Neural cell (in vitro differentiated cells): Measurements from ENCODE around the gene UGT3A2. TPM values are rescaled to one million over a fixed set of nuclear protein-coding genes. Genes with fewer than 3 reads are reported as not detected.

Source experiments
- H2AFZ ChIP-seq: fragments of 200-600, 300-800 bp; sonication (generic), shearing (Covaris generic); 2 replicates; pipeline ENCODE4 v1.6.0; 2014; ENCODE audit warnings: low read depth, mild to moderate bottlenecking, antibody characterized with exemption, low read length, moderate library complexity
- H3F3A ChIP-seq: fragments of 200-600 bp; shearing (Covaris generic); 2 replicates; pipeline ENCODE4 v1.6.1; 2016; ENCODE audit warnings: mild to moderate bottlenecking, moderate library complexity, mixed read lengths, antibody characterized with exemption, low read length; ENCODE audit not compliant: insufficient read depth, poor library complexity, severe bottlenecking
- H3K27ac ChIP-seq: fragments of 200-600, 300-800 bp; sonication (generic), shearing (Covaris generic); 2 replicates; pipeline ENCODE4 v1.5.1; 2014; ENCODE audit warnings: mild to moderate bottlenecking, low read length, moderate library complexity
- H3K27me3 ChIP-seq: fragments of 300-800, 200-600 bp; sonication (generic), shearing (Covaris generic); 2 replicates; pipeline ENCODE4 v1.6.0; 2014; ENCODE audit warnings: mild to moderate bottlenecking, low read depth, low read length, moderate library complexity; ENCODE audit not compliant: insufficient read depth
- H3K36me3 ChIP-seq: fragments of 300-800, 200-600 bp; sonication (generic), shearing (Covaris generic); 2 replicates; pipeline ENCODE4 v1.5.1; 2014; ENCODE audit warnings: mild to moderate bottlenecking, antibody characterized with exemption, low read length, moderate library complexity; ENCODE audit not compliant: insufficient read depth
- H3K4me2 ChIP-seq: fragments of 300-800, 200-600 bp; sonication (generic), shearing (Covaris generic); 2 replicates; pipeline ENCODE4 v1.6.0; 2014; ENCODE audit warnings: mild to moderate bottlenecking, low read length
- H3K4me3 ChIP-seq: fragments of 300-800, 200-600 bp; sonication (generic), shearing (Covaris generic); 2 replicates; pipeline ENCODE4 v1.5.1; 2014; ENCODE audit warnings: mild to moderate bottlenecking, low read length, moderate library complexity
- H3K79me2 ChIP-seq: fragments of 200-600 bp; shearing (Covaris generic); replicated peaks from 2 replicates; pipeline ENCODE4 v1.6.0; 2014; ENCODE audit warnings: mild to moderate bottlenecking, low read length, moderate library complexity; ENCODE audit not compliant: insufficient read depth
- H3K9ac ChIP-seq: fragments of 300-800, 200-600 bp; sonication (generic), shearing (Covaris generic); 2 replicates; pipeline ENCODE4 v1.6.1; 2016; ENCODE audit warnings: mild to moderate bottlenecking, low read length, mixed read lengths
- H3K9me2 ChIP-seq: fragments of 200-600 bp; shearing (Covaris generic); 2 replicates; pipeline ENCODE4 v1.6.1; 2016; ENCODE audit warnings: mild to moderate bottlenecking, low read length, mixed read lengths; ENCODE audit not compliant: insufficient read depth
- H3K9me3 ChIP-seq: fragments of 200-600, 300-800 bp; sonication (generic), shearing (Covaris generic); 2 replicates; pipeline ENCODE4 v1.6.1; 2016; ENCODE audit warnings: mild to moderate bottlenecking, mixed run types, low read length, moderate library complexity, mixed read lengths
- H4K20me1 ChIP-seq: fragments of 200-600 bp; shearing (Covaris generic); 2 replicates; pipeline ENCODE4 v1.6.1; 2016; ENCODE audit warnings: mild to moderate bottlenecking, mixed run types; ENCODE audit not compliant: insufficient read depth
- EZH2 ChIP-seq: fragments of 200-600, 300-800 bp; shearing (Covaris generic), sonication (generic); IDR thresholded peaks from 2 replicates; pipeline ENCODE4 v1.6.1; 2014; ENCODE audit warnings: antibody characterized with exemption, low read length, borderline replicate concordance, mild to moderate bottlenecking; ENCODE audit not compliant: insufficient read depth, poor library complexity, severe bottlenecking
- MXI1 ChIP-seq: fragments of 450-650 bp; conservative IDR thresholded peaks from 2 replicates; pipeline ENCODE4 v1.6.1; 2014; ENCODE audit warnings: antibody characterized with exemption, mild to moderate bottlenecking; ENCODE audit not compliant: poor library complexity, severe bottlenecking
- SMC3 ChIP-seq: fragments of 450-650 bp; conservative IDR thresholded peaks from 2 replicates; pipeline ENCODE4 v1.6.1; 2014; ENCODE audit warnings: antibody characterized with exemption, mild to moderate bottlenecking, moderate library complexity; ENCODE audit not compliant: poor library complexity
- TAF1 ChIP-seq: IDR thresholded peaks from 2 replicates; pipeline ENCODE4 v1.6.1; 2012; ENCODE audit warnings: low read depth
- polyA plus RNA-seq: library from polyadenylated mRNA; depleted of rRNA; stranded (reverse); fragments of >200 nt; gene quantifications from 2 replicates; pipeline ENCODE4 v1.2.3, GENCODE V29; 2014
- small RNA-seq, 3 experiments: library from RNA; depleted of rRNA; stranded (forward); fragments of <200 nt; gene quantifications; one replicate each; pipeline ENCODE3, GENCODE V24; 2012
- TF ChIP-seq, protein P1 (sequence below): fragments of 450-650 bp; IDR thresholded peaks from 2 replicates; pipeline ENCODE4 v1.5.1; 2014; ENCODE audit warnings: antibody characterized with exemption, mild to moderate bottlenecking, moderate library complexity; ENCODE audit not compliant: poor library complexity, severe bottlenecking

UGT3A2 gene
- polyA plus RNA-seq, 1 donor from 2014 or later: not detected

DNA sequence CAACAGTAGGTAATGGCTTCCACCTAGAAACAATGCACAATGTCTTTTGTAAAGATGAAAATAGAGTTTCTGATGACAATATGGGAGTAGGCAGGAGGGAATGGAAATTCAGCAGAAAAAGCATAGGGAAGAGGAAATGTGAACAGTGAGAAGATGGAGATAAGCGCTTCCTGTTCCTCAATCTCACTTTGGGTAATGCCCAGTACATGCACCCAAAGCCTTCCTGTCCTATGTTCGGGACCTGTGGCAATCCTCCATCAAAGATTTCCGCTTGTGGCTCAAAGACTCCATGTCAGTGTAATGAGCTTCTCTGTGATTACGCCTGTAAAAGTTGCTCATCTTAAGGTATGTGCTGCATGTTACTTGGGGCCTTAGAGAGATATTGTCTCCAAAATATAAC lies 78.2 kb downstream of the UGT3A2 start:
- no peak overlapping the region for H3K27ac ChIP-seq
- no peaks in the 10 kb centered on the region for H3F3A ChIP-seq
- H3K9ac ChIP-seq: no peak overlapping the region
- no peaks in the 10 kb centered on the region for H3K9me2 ChIP-seq
- H3K27me3 ChIP-seq: peaks cover 6% of the 10 kb centered on the region
- no peak overlapping the region for H2AFZ ChIP-seq
- no peaks in the 10 kb centered on the region for H4K20me1 ChIP-seq
- no peaks in the 10 kb centered on the region for H3K9me3 ChIP-seq
- no peaks in the 10 kb centered on the region for H3K36me3 ChIP-seq
- no peaks in the 10 kb centered on the region for H3K79me2 ChIP-seq
- H3K4me3 ChIP-seq: no peak overlapping the region
- TF ChIP-seq MXI1 (no peak), EZH2 (no peak)
- no peak overlapping the region for H3K4me2 ChIP-seq

DNA sequence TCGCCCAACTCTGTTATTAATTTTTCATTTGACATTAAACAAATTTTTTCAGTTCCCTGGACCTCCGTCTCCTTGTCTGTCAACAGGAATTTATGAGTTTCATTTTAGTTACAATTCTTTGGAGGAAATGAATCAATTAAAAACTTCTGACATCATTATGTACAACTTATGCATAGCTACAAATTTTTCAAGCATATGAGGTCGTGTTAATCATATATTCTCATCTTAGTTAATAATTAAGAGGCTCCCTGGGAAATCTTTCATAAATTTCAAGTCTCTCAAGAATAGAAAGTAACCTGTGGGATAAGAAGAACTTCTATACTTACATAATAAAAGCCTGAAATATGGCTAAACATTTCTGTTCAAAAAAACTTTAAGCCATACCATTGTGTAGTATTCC lies 78.9 kb downstream of the UGT3A2 start:
- Histone ChIP-seq H3K9ac (no peak overlapping the region), H3K9me3 (no peaks in the 10 kb centered on the region), H3K9me2 (no peaks in the 10 kb centered on the region), H3K4me3 (no peak overlapping the region), H3K36me3 (no peaks in the 10 kb centered on the region), H3K27me3 (peaks cover 6% of the 10 kb centered on the region), H3K79me2 (no peaks in the 10 kb centered on the region), H3K27ac (no peak overlapping the region), H3K4me2 (no peak overlapping the region), H2AFZ (no peak overlapping the region), H4K20me1 (no peaks in the 10 kb centered on the region), H3F3A (no peaks in the 10 kb centered on the region)
- TF ChIP-seq EZH2: no peak
- TF ChIP-seq TAF1: no peak
- TF ChIP-seq SMC3: no peak
- TF ChIP-seq, protein P1, sequence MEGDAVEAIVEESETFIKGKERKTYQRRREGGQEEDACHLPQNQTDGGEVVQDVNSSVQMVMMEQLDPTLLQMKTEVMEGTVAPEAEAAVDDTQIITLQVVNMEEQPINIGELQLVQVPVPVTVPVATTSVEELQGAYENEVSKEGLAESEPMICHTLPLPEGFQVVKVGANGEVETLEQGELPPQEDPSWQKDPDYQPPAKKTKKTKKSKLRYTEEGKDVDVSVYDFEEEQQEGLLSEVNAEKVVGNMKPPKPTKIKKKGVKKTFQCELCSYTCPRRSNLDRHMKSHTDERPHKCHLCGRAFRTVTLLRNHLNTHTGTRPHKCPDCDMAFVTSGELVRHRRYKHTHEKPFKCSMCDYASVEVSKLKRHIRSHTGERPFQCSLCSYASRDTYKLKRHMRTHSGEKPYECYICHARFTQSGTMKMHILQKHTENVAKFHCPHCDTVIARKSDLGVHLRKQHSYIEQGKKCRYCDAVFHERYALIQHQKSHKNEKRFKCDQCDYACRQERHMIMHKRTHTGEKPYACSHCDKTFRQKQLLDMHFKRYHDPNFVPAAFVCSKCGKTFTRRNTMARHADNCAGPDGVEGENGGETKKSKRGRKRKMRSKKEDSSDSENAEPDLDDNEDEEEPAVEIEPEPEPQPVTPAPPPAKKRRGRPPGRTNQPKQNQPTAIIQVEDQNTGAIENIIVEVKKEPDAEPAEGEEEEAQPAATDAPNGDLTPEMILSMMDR: no peak
- no peak for TF ChIP-seq MXI1

Small RNA genes within 50 kb of the gene (small RNA-seq; reads per million reads assigned to genes)
- gene AC016612.1: 0 reads per million in 3 experiments

Other genes starting within 250 kb of the UGT3A2 start
- 0.10 TPM in 1 of 2 replicates, not detected in the other for gene IL7R, start 210.0 kb downstream of the UGT3A2 start, polyA plus RNA-seq
- 2.3 TPM in 1 of 2 replicates, not detected in the other for gene CAPSL, start 128.3 kb downstream of the UGT3A2 start, polyA plus RNA-seq
- not detected in 2 replicates for gene UGT3A1, start 75.5 kb downstream of the UGT3A2 start, polyA plus RNA-seq
- 22.7 and 25.7 TPM in 2 replicates for gene LMBRD2, start 85.0 kb upstream of the UGT3A2 start, polyA plus RNA-seq
- gene SKP2, start 85.2 kb upstream of the UGT3A2 start, polyA plus RNA-seq: 26.0 and 26.7 TPM in 2 replicates
- gene NADK2, start 175.0 kb upstream of the UGT3A2 start, polyA plus RNA-seq: 59.1 and 66.8 TPM in 2 replicates
- 2.2 and 2.5 TPM in 2 replicates for gene RANBP3L, start 235.0 kb upstream of the UGT3A2 start, polyA plus RNA-seq